Stomach (tissue), 4 donors: ENCODE results near the gene DUSP14.

Source experiments
- CTCF ChIP-seq, 7 experiments: fragments of 450-650 bp in 4 of 7; fragments of 200-600 bp in 3 of 7; sonication (generic) in 3 of 7; IDR thresholded peaks; one replicate each; pipeline ENCODE4 v1.5.1; 2016 to 2019; ENCODE audit warnings: antibody characterized with exemption in 7 of 7, control low read depth in 2 of 7, mild to moderate bottlenecking in 1 of 7
- EP300 ChIP-seq: sonication (generic); formaldehyde crosslinking; IDR thresholded peaks from one replicate; pipeline ENCODE4 v1.6.1; 2017; ENCODE audit warnings: antibody characterized with exemption
- POLR2A ChIP-seq, 4 donors: fragments of 450-650 bp; IDR thresholded peaks; one replicate each; pipeline ENCODE4 v1.6.1; 2016; ENCODE audit warnings: antibody characterized with exemption in 4 of 4, control low read depth in 2 of 4, mild to moderate bottlenecking in 1 of 4, moderate library complexity in 1 of 4
- POLR2AphosphoS5 ChIP-seq, 3 donors: sonication (generic); formaldehyde crosslinking; IDR thresholded peaks; one replicate each; pipeline ENCODE4 v1.6.1; 2016; ENCODE audit warnings: antibody characterized with exemption in 3 of 3

- TF ChIP-seq CTCF (IDR thresholded peaks at IDR 0.05), result no peak
- TF ChIP-seq POLR2AphosphoS5 (IDR thresholded peaks at IDR 0.05), result no peak
- no peak for TF ChIP-seq POLR2A (IDR thresholded peaks at IDR 0.05)
- TF ChIP-seq EP300, result no peak
Measured at GRCh38 chr17:37520174-37520573, 30.5 kb downstream of the DUSP14 start.
